ENCODE measurements around the gene MDH2.

The MDH2 gene

GRCh38 chr7:76071316-76072242, 23.7 kb downstream of the MDH2 start:
- TF ChIP-seq, protein P1, sequence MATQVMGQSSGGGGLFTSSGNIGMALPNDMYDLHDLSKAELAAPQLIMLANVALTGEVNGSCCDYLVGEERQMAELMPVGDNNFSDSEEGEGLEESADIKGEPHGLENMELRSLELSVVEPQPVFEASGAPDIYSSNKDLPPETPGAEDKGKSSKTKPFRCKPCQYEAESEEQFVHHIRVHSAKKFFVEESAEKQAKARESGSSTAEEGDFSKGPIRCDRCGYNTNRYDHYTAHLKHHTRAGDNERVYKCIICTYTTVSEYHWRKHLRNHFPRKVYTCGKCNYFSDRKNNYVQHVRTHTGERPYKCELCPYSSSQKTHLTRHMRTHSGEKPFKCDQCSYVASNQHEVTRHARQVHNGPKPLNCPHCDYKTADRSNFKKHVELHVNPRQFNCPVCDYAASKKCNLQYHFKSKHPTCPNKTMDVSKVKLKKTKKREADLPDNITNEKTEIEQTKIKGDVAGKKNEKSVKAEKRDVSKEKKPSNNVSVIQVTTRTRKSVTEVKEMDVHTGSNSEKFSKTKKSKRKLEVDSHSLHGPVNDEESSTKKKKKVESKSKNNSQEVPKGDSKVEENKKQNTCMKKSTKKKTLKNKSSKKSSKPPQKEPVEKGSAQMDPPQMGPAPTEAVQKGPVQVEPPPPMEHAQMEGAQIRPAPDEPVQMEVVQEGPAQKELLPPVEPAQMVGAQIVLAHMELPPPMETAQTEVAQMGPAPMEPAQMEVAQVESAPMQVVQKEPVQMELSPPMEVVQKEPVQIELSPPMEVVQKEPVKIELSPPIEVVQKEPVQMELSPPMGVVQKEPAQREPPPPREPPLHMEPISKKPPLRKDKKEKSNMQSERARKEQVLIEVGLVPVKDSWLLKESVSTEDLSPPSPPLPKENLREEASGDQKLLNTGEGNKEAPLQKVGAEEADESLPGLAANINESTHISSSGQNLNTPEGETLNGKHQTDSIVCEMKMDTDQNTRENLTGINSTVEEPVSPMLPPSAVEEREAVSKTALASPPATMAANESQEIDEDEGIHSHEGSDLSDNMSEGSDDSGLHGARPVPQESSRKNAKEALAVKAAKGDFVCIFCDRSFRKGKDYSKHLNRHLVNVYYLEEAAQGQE (IDR thresholded peaks at IDR 0.05; ENCODE audit: insufficient read depth in 1 of 2, low read depth in 2 of 2, low read length in 2 of 2), result no peak
- TF ChIP-seq FOXP2 (optimal IDR thresholded peaks at IDR 0.05; ENCODE audit: borderline replicate concordance, extremely low read depth, extremely low read length, insufficient read depth), result no peak
- TF ChIP-seq TAF1 (IDR thresholded peaks at IDR 0.05; ENCODE audit: borderline replicate concordance, insufficient read depth, low read length), result no peak
- no peak for TF ChIP-seq SIN3A (IDR thresholded peaks at IDR 0.05; ENCODE audit: borderline replicate concordance, insufficient read depth, low read length)
- no peak for TF ChIP-seq POLR2AphosphoS5 (IDR thresholded peaks at IDR 0.05; ENCODE audit: low read depth, low read length)

DNA sequence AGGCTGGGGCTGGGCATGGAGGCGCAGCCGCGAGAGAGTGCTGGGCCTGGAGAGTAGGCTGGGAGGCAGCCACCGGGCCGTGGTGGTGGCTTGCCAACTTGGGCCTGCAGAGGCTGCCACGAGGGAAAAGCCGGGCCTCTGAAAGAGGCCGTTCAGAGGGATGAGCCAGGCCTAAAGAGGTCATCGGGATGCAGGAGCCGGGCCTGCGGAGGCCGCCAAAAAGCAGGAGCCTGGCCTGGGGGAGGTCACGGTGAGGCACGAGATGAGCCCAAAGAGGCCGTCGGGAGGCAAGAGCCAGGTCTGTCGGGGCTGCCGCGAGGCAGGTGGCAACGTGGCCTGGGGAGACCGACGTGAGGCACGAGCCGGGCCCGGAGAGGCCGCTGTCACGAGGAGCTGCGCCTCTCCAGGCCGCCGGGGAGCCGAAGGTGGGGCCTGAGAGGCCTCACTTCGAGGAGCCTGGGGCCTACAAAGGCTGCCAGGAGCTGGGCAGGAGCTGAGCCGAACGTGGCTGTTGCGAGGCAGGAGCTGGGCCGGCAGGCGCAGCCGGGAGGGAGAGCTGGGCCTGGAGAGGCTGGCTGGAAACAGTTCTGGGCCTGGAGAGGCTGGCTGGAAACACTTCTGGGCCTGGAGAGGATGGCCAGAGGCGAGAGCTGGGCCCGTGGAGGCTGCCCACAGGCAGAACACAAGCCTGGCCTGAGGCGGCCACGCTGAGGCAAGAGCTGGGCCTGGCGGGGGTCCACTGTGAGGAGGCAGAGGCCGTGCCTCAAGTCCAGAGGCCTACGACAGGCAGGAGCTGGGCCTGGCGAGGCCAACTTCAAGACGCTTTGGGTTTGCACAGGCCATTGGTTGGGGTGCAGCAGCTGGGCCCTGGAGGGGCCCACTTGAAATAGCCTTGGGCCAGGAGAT, 24.6 kb downstream of the MDH2 start:
- TF ChIP-seq FOXP2 (optimal IDR thresholded peaks at IDR 0.05; ENCODE audit: borderline replicate concordance, extremely low read depth, extremely low read length, insufficient read depth) (no peak), SIN3A (IDR thresholded peaks at IDR 0.05; ENCODE audit: borderline replicate concordance, insufficient read depth, low read length) (no peak), TAF1 (IDR thresholded peaks at IDR 0.05; ENCODE audit: borderline replicate concordance, insufficient read depth, low read length) (no peak), POLR2AphosphoS5 (IDR thresholded peaks at IDR 0.05; ENCODE audit: low read depth, low read length) (no peak)
- TF ChIP-seq, protein P1 (IDR thresholded peaks at IDR 0.05; ENCODE audit: insufficient read depth in 1 of 2, low read depth in 2 of 2, low read length in 2 of 2), result no peak

DNA sequence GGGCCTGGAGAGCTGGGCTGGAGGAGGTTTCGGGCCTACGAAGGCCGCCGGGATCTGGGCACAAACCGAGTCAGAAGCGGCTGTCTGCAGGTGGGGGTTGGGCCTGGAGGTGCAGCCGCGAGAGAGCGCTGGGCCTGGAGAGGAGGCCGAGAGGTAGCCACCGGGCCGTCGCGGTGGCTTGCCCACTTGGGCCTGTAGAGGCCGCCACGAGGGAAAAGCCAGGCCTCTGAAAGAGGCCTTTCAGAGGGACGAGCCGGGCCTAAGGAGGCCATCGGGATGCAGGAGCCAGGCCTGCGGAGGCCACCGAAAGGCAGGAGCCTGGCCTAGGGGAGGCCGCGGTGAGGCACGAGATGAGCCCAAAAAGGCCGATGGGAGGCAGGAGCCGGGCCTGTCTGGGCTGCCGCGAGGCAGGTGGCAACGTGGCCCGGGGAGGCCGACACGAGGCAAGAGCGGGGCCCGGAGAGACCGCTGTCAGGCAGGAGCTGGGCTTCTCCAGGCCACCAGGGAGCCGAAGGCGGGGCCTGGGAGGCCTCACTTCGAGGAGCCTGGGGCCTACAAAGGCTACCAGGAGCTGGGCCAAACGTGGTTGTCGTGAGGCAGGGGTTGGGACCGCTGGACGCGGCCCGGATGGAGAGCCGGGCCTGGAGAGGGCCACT, 25.6 kb downstream of the MDH2 start:
- no peak for TF ChIP-seq SIN3A (IDR thresholded peaks at IDR 0.05; ENCODE audit: borderline replicate concordance, insufficient read depth, low read length)
- no peak for TF ChIP-seq TAF1 (IDR thresholded peaks at IDR 0.05; ENCODE audit: borderline replicate concordance, insufficient read depth, low read length)
- TF ChIP-seq FOXP2 (optimal IDR thresholded peaks at IDR 0.05; ENCODE audit: borderline replicate concordance, extremely low read depth, extremely low read length, insufficient read depth), result no peak
- TF ChIP-seq POLR2AphosphoS5 (IDR thresholded peaks at IDR 0.05; ENCODE audit: low read depth, low read length), result no peak
- TF ChIP-seq, protein P1 (IDR thresholded peaks at IDR 0.05; ENCODE audit: insufficient read depth in 1 of 2, low read depth in 2 of 2, low read length in 2 of 2), result no peak

DNA sequence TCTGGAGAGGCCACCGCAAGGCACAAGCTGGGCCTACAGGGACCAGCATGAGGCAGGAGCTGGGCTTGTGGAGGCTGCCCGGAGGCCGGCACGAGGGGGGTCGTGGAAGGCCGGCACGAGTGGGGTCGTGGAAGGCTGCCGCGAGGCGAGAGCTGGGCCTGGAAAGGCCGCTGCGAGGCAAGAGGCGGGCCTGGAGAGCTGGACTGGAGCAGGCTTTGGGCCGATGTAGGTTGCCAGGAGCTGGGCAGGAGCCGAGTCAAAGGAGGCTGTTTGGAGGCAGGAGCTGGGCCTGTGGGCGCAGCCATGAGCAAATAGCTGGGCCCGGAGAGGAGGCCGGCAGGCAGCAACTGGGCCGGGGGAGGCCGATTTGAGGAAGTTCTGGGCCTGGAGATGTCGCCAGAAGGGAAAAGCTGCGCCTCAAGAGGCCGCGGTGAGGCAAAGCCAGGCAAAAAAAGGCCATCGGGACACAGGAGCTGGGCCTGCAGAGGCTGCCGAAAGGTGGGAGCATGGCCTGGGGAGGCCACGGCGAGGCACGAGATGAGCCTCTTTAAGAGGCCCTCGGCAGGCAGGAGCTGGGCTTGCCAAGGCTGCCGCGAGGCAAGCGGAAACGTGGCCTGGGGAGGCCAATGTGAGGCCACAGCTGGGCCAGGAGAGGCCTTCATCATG, 26.5 kb downstream of the MDH2 start:
- TF ChIP-seq SIN3A (IDR thresholded peaks at IDR 0.05; ENCODE audit: borderline replicate concordance, insufficient read depth, low read length) (no peak), FOXP2 (optimal IDR thresholded peaks at IDR 0.05; ENCODE audit: borderline replicate concordance, extremely low read depth, extremely low read length, insufficient read depth) (no peak), POLR2AphosphoS5 (IDR thresholded peaks at IDR 0.05; ENCODE audit: low read depth, low read length) (no peak), TAF1 (IDR thresholded peaks at IDR 0.05; ENCODE audit: borderline replicate concordance, insufficient read depth, low read length) (no peak)
- TF ChIP-seq, protein P1 (IDR thresholded peaks at IDR 0.05; ENCODE audit: insufficient read depth in 1 of 2, low read depth in 2 of 2, low read length in 2 of 2), result no peak
